K562 (cell line): Measurements from ENCODE around the gene WASF2. TPM values are rescaled to one million over a fixed set of nuclear protein-coding genes. Genes with fewer than 3 reads are reported as not detected.
A peak's percentile ranks its signal among the peaks of the same experiment; 100 is the strongest.

ENCODE experiments used
- ATF3 ChIP-seq, 2 experiments: fragments of 450-650 bp in 1 of 2; sonication (generic) in 1 of 2; formaldehyde crosslinking in 1 of 2; IDR thresholded peaks in 1 of 2; conservative IDR thresholded peaks in 1 of 2; 2 replicates each; pipeline versions ENCODE4 v1.6.1 to v1.8.1; 2016 to 2023; ENCODE audit warnings: mild to moderate bottlenecking in 2 of 2, moderate library complexity in 2 of 2, inconsistent platforms in 1 of 2, missing genetic modification reagents in 1 of 2
- BCL6 ChIP-seq: fragments of 250-450 bp; sonication (Bioruptor Pico); IDR thresholded peaks from 2 replicates; pipeline ENCODE4 v1.4.0; 2020
- BHLHE40 ChIP-seq: IDR thresholded peaks from 2 replicates; pipeline ENCODE4 v1.6.1; 2011; ENCODE audit warnings: low read length, improper control_type of control experiment
- CCNT2 ChIP-seq: IDR thresholded peaks from 2 replicates; pipeline ENCODE4 v1.6.1; 2011; ENCODE audit warnings: borderline replicate concordance, low read depth, mild to moderate bottlenecking, moderate library complexity, mixed read lengths, low read length; ENCODE audit not compliant: insufficient read length; ENCODE audit errors: extremely low read depth
- CGGBP1 ChIP-seq: fragments of 250-450 bp; sonication (Bioruptor Pico); IDR thresholded peaks from 2 replicates; pipeline ENCODE4 v1.9.0; 2021; ENCODE audit warnings: mild to moderate bottlenecking
- CHCHD3 ChIP-seq: fragments of 250-450 bp; sonication (Bioruptor Pico); IDR thresholded peaks from 2 replicates; pipeline ENCODE4 v2.1.2; 2022; ENCODE audit warnings: mild to moderate bottlenecking
- CHD4 ChIP-seq: fragments of 200-600 bp; sonication (generic); IDR thresholded peaks from 3 replicates; pipeline ENCODE4 v1.6.1; 2012; ENCODE audit warnings: low read depth, mild to moderate bottlenecking, mixed read lengths, low read length, inconsistent platforms; ENCODE audit not compliant: insufficient read depth, insufficient replicate concordance, poor library complexity, severe bottlenecking
- CTCF ChIP-seq, 3 experiments: IDR thresholded peaks in 2 of 3; conservative IDR thresholded peaks in 1 of 3; 2 replicates each; pipeline ENCODE4 v1.5.1; 2011 to 2012; ENCODE audit warnings: low read length in 3 of 3, mild to moderate bottlenecking in 3 of 3, control low read depth in 2 of 3, improper control_type of control experiment in 1 of 3, inconsistent platforms in 1 of 3, low read depth in 1 of 3, mixed read lengths in 1 of 3, moderate library complexity in 1 of 3; ENCODE audit not compliant: insufficient read depth in 2 of 3
- E2F3 ChIP-seq: fragments of 250-450 bp; sonication (Bioruptor Pico); IDR thresholded peaks from 2 replicates; pipeline ENCODE4 v1.4.0; 2020; ENCODE audit warnings: mild to moderate bottlenecking
- FOXK1 ChIP-seq: sonication (generic); formaldehyde crosslinking; IDR thresholded peaks from 2 replicates; pipeline ENCODE4 v1.8.0; 2022; ENCODE audit warnings: missing genetic modification reagents, mild to moderate bottlenecking, borderline replicate concordance
- JUN ChIP-seq, 2 experiments: sonication (generic) in 1 of 2; formaldehyde crosslinking in 1 of 2; IDR thresholded peaks; 2 replicates each; pipeline versions ENCODE4 v1.6.1 to v1.8.0; 2012 to 2022; ENCODE audit warnings: borderline replicate concordance in 2 of 2, mild to moderate bottlenecking in 2 of 2, improper control_type of control experiment in 1 of 2, low read depth in 1 of 2, low read length in 1 of 2, missing genetic modification reagents in 1 of 2
- KDM1A ChIP-seq, 2 experiments: fragments of 450-650 bp; IDR thresholded peaks; 2 replicates each; pipeline ENCODE4 v1.6.1; 2016; ENCODE audit warnings: mild to moderate bottlenecking in 2 of 2
- MIER1 ChIP-seq: fragments of 450-650 bp; IDR thresholded peaks from 2 replicates; pipeline ENCODE4 v1.6.1; 2016; ENCODE audit warnings: antibody characterized with exemption, mild to moderate bottlenecking, low read depth
- MITF ChIP-seq: IDR thresholded peaks from 2 replicates; pipeline ENCODE4 v1.6.1; 2014; ENCODE audit warnings: antibody characterized with exemption
- TEAD4 ChIP-seq, 2 experiments: sonication (generic) in 1 of 2; formaldehyde crosslinking in 1 of 2; IDR thresholded peaks; 2 replicates each; pipeline versions ENCODE4 v1.6.1 to v1.8.0; 2012 to 2022; ENCODE audit warnings: borderline replicate concordance in 1 of 2, inconsistent platforms in 1 of 2, low read length in 1 of 2, mild to moderate bottlenecking in 1 of 2, missing genetic modification reagents in 1 of 2
- ZBTB12 ChIP-seq: fragments of 250-450 bp; sonication (Bioruptor Pico); IDR thresholded peaks from 2 replicates; pipeline ENCODE4 v1.4.0; 2020
- ZNF717 ChIP-seq: fragments of 250-450 bp; sonication (Bioruptor Pico); IDR thresholded peaks from 2 replicates; pipeline ENCODE4 v1.5.0; 2021
- ZNF740 ChIP-seq, 3 experiments: fragments of 200-800 bp in 1 of 3; sonication (Bioruptor generic) in 1 of 3; sonication (generic) in 1 of 3; formaldehyde crosslinking in 1 of 3; IDR thresholded peaks; 2 replicates each; pipeline versions ENCODE4 v1.6.1 to v1.8.0; 2016 to 2022; ENCODE audit warnings: mild to moderate bottlenecking in 2 of 3, missing compliant biosample characterization in 2 of 3, missing genetic modification characterization in 2 of 3, missing genetic modification reagents in 1 of 3
- polyA plus RNA-seq, 8 experiments: library from polyadenylated mRNA; depleted of rRNA in 4 of 8; stranded (reverse) in 5 of 8; unstranded in 3 of 8; fragments of >200 nt; fragmentation: Nextera tagmentation in 2 of 8; fragmentation: Illumina TruSeq in 1 of 8; extraction: Ambion mirVana in 2 of 8; extraction: Trizol in 1 of 8; gene quantifications; 2 replicates each; pipeline versions ENCODE4 v1.2.1 to v1.2.3, GENCODE V29; 2011 to 2014; ENCODE audit warnings: inconsistent platforms in 1 of 8, missing spikeins in 1 of 8
- total RNA-seq, 7 experiments: library from RNA; depleted of rRNA in 6 of 7; stranded (reverse); fragments of >200 nt in 6 of 7; fragmentation: Illumina TruSeq in 2 of 7; extraction: Trizol in 2 of 7; gene quantifications; 2 replicates each; pipeline versions ENCODE4 v1.2.1 to v1.2.3, GENCODE V29; 2011 to 2021; ENCODE audit warnings: low replicate concordance in 1 of 7

WASF2 gene
- total and polyA plus RNA-seq, 9 of the 15 experiments (the other 6 are each of a cell fraction or from before 2014, with no cell fraction given) = 8.2 to 163 (median 31.2) TPM

GRCh38 chr1:27391511-27392095 is 98.4 kb downstream of the WASF2 start (continued):
- 0 out of 2 replicates have a peak, but pooled peaks have one; percentile 18 for TF ChIP-seq ZNF740 (CRISPR knock-in tag; IDR thresholded peaks at IDR 0.05)
- no peak for TF ChIP-seq ZNF740 (tag; IDR thresholded peaks at IDR 0.05)
- TF ChIP-seq CHD4 = no peak
- TF ChIP-seq E2F3 (CRISPR knock-in tag) = 0 out of 2 replicates have a peak, but pooled peaks have one; percentile 15
- TF ChIP-seq ZBTB12 = 0 out of 2 replicates have a peak, but pooled peaks have one; percentile 29
- TF ChIP-seq ATF3 (IDR thresholded peaks at IDR 0.05) = peak; percentile 95
- TF ChIP-seq ATF3 (CRISPR knock-in tag; conservative IDR thresholded peaks at IDR 0.05) = no peak
- no peak for TF ChIP-seq CHCHD3
- TF ChIP-seq MITF = peak; percentile 79
- TF ChIP-seq JUN (IDR thresholded peaks at IDR 0.05; ENCODE audit: borderline replicate concordance, low read depth, low read length) = peak; percentile 41; the same call in 1 of the 2 replicates
- 0 out of 2 replicates have a peak, but pooled peaks have one; percentile 59 for TF ChIP-seq JUN (CRISPR knock-in tag; IDR thresholded peaks at IDR 0.05; ENCODE audit: borderline replicate concordance)
- TF ChIP-seq CTCF (IDR thresholded peaks at IDR 0.05 in 2 of 3, conservative IDR thresholded peaks at IDR 0.05 in 1 of 3; ENCODE audit: insufficient read depth in 2 of 3, low read depth in 1 of 3, low read length in 3 of 3) = peak in 2 of 3 experiments; percentile 1 to 23; a peak in 2 of 6 replicates
- 0 out of 2 replicates have a peak, but pooled peaks have one; percentile 55 for TF ChIP-seq MIER1
- TF ChIP-seq TEAD4 (IDR thresholded peaks at IDR 0.05; ENCODE audit: low read length) = no peak
- TF ChIP-seq TEAD4 (CRISPR knock-in tag; IDR thresholded peaks at IDR 0.05; ENCODE audit: borderline replicate concordance) = 0 out of 2 replicates have a peak, but pooled peaks have one; percentile 43
- TF ChIP-seq FOXK1 (CRISPR knock-in tag) = no peak
- TF ChIP-seq BCL6 (CRISPR knock-in tag) = no peak
- no peak for TF ChIP-seq CCNT2
- TF ChIP-seq ZNF717 = no peak
- no peak for TF ChIP-seq CGGBP1 (CRISPR knock-in tag)
- TF ChIP-seq KDM1A (IDR thresholded peaks at IDR 0.05) = no peak
- TF ChIP-seq BHLHE40 = peak; percentile 68; the same call in 1 of the 2 replicates
